Sciatic nerve (tissue), 2 donors: Measurements from ENCODE around the gene PPM1G. TPM values are rescaled to one million over a fixed set of nuclear protein-coding genes. Genes with fewer than 3 reads are reported as not detected.

Source experiments
- ATAC-seq: fragments of 200-7000 bp; cut with Tn5 transposase; one replicate; pipeline ENCODE4 v1.9.1; 2020; ENCODE audit warnings: mild to moderate bottlenecking, moderate library complexity
- DNase-seq: peaks from one replicate; pipeline ENCODE4 v3.0.0-alpha.2; 2020; ENCODE audit warnings: low spot score
- intact Hi-C: fragments of 100-400 bp; cut with DNase I; formaldehyde crosslinking; loops from one replicate; pipeline ENCODE4 v1.14.2; 2022
- total RNA-seq: library from RNA; stranded (reverse); fragmentation: NEBNext Ultra II Directional; extraction: Animal tissue kit (Norgen Biotek cat#: 25700); gene quantifications from one replicate; pipeline ENCODE4 v1.2.1, GENCODE V29; 2021
- donor health status: DM: no; HTN: no; CAD: no.
- donor health status: DM: no; HTN: no; CAD: no.

PPM1G gene
- total RNA-seq, 1 donor from 2014 or later, result 37.8 TPM

DNA sequence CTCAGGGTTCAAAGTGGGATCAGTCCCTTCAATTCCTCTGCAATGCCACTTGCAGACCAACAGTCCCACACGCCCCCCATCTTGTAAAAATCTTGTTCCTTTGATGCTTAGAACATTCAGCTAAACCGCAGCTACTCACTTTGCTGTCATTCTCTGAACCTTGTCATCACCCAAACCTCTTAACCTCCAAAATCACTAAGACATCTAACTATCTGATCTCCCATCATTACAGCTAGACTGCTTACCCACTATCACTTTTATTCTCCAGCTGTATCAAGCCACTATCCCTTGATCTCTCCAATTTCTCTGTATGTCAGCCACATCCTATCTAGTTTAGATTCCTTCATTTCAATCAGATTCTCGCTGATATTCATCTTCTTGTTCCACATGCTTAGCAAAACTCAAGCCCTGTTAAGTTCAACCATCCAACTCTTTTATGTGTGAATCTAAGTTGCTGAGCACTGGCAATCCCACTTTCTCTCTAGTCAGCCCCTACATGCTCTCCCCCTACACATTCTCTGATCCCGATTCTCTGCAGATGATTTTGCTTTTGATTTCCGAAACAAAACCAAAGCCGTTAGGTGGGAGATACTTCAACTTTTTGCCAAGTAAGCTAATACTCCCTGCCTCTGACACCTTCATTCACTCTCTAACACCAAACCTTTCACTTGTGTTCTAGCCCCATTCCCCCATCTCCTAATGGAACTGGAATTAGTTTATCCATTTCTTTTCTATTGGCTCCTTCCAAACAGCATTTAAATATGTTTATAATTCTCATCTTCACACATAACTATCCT is 57.4 kb downstream of the PPM1G start:
- no peak for DNase-seq
- intact Hi-C loops, result no loop called here
- ATAC-seq, result no peak

DNA sequence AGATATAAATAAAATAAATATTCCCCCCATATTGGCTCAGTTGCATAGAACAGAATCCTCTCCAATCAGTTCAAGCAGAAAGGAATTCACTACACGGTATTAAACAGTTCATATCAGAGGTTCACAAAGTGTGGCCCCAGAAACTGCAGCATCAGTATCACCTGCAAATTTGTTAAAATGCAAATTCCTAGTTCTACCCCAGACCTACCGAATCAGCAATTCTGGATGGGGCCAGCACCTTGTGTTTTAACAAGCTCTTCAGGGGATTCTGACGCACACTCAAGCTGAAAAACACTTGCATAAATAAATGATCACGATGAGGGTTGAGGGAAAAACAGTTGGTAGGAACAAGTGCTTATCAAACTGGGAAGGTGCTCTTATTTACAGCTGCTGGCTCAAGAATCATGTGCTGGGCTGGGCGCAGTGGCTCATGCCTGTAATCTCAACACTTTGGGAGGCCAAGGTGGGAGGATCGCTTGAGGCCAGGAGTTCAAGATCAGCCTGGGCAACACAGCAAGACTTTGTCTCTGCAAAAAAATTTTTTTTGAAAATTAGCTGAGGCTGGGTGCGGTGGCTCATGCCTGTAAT is 59.2 kb downstream of the PPM1G start:
- DNase-seq (no peak), ATAC-seq (no peak)
- intact Hi-C loops, result no loop called here

DNA sequence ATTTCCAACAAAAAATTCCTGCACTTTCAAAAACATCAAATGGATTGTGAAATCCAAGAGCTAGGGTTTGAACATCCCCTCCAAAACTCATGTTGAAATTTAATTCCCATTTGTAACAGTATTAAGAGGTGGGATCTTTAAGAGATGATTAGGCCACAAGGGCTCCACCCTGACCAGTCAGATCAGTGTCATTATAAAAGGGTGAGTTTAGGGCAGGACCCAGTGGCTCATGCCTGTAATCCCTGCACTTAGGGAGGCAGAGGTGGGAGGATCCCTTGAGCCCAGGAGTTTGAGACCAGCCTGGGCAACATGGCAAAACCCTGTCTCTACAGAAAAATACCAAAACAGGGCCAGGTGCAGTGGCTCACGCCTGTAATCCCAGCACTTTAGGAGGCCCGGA is 61.8 kb downstream of the PPM1G start:
- peak; percentile 62 for ATAC-seq
- no peak for DNase-seq
- intact Hi-C loops, result no loop called here

DNA sequence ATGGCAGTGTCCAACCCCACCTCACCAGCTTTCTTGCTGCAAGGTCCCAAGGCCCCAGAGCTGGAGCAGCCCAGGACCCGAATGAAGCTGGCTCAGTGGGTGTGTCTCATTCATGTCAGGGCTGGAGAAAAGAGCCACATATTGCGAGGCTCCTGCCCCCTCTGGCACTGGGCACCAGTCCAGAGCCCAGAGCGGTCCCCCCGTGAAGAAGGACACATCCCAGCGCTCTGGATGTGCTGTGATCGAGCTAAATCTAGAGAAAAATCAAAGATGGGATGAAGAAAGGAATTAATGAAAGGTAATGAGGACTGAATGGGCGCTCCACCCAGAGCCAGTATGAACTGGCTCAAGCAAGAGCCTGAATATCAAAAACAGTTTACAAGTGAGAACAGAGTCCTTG is 73.2 kb downstream of the PPM1G start:
- DNase-seq (no peak), ATAC-seq (no peak)
- intact Hi-C loops, result no loop called here

DNA sequence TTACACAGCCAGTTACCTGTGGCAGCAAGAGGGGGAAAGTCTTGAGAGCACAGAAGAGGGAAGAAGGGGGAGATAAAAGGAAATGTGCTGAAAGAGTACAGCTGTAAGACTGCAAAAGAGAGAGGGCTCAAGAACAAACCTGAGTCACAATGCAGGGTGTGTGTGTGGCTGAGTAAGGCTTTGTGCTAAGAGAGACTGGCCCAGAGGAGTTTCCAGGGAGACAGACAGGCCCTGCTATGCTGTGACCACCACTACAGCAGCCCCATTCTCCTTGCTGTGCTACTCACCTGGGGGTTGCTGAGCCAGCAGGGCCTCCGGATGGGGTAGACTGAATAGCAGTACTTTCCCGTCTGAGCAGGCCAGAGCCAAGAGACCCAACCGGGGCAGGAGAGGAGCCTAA is 74.1 kb downstream of the PPM1G start:
- ATAC-seq (no peak), DNase-seq (no peak)
- intact Hi-C loops, result no loop called here

Other genes starting within 250 kb of the PPM1G start
- gene ATRAID, start 197.6 kb downstream of the PPM1G start, total RNA-seq, result 92.1 TPM
- gene SLC5A6, start 197.3 kb downstream of the PPM1G start, total RNA-seq, result 22.6 TPM
- gene CAD, start 192.2 kb downstream of the PPM1G start, total RNA-seq, result 31.4 TPM
- gene SLC30A3, start 146.5 kb downstream of the PPM1G start, total RNA-seq, result not detected
- gene DNAJC5G, start 134.2 kb downstream of the PPM1G start, total RNA-seq, result not detected
- gene TRIM54, start 127.2 kb downstream of the PPM1G start, total RNA-seq, result 0.31 TPM
- 2.4 TPM for gene UCN, start 101.1 kb downstream of the PPM1G start, total RNA-seq
- 53.5 TPM for gene MPV17, start 86.5 kb downstream of the PPM1G start, total RNA-seq
- gene GTF3C2, start 52.8 kb downstream of the PPM1G start, total RNA-seq, result 57.1 TPM
- 39.1 TPM for gene EIF2B4, start 39.3 kb downstream of the PPM1G start, total RNA-seq
- 79.1 TPM for gene SNX17, start 39.0 kb downstream of the PPM1G start, total RNA-seq
- gene ZNF513, start 28.9 kb downstream of the PPM1G start, total RNA-seq, result 17.0 TPM
- 77.6 TPM for gene NRBP1, start 19.0 kb upstream of the PPM1G start, total RNA-seq
- 2.6 TPM for gene KRTCAP3, start 32.8 kb upstream of the PPM1G start, total RNA-seq
- 48.5 TPM for gene IFT172, start 80.2 kb upstream of the PPM1G start, total RNA-seq
- 6.3 TPM for gene FNDC4, start 85.6 kb upstream of the PPM1G start, total RNA-seq
- gene GCKR, start 87.2 kb upstream of the PPM1G start, total RNA-seq, result 0.71 TPM
- 46.1 TPM for gene ZNF512, start 173.5 kb upstream of the PPM1G start, total RNA-seq
- gene CCDC121, start 219.4 kb upstream of the PPM1G start, total RNA-seq, result 7.6 TPM
- 17.9 TPM for gene GPN1, start 219.5 kb upstream of the PPM1G start, total RNA-seq